Thyroid gland (tissue), 4 donors: ENCODE measurements around the gene TSPAN4. TPM values are rescaled to one million over a fixed set of nuclear protein-coding genes. Genes with fewer than 3 reads are reported as not detected.

Experiments
- DNase-seq, 2 donors: peaks; one replicate each; pipeline ENCODE4 v3.0.0-alpha.2; 2019
- H3K27ac ChIP-seq, 3 donors: fragments of 200-600 bp; sonication (generic); 1 replicate in 2 of 3; 2 replicates in 1 of 3; pipeline ENCODE4 v1.5.1; 2016 to 2019; ENCODE audit warnings: mild to moderate bottlenecking in 1 of 3, moderate library complexity in 1 of 3
- H3K27me3 ChIP-seq: fragments of 200-600 bp; sonication (generic); one replicate; pipeline ENCODE4 v1.5.1; 2019
- H3K36me3 ChIP-seq, 2 donors: fragments of 200-600 bp; sonication (generic); one replicate each; pipeline ENCODE4 v1.5.1; 2016 to 2019
- H3K4me1 ChIP-seq, 2 donors: fragments of 200-600 bp; sonication (generic); one replicate each; pipeline ENCODE4 v1.5.1; 2017 to 2019
- H3K4me3 ChIP-seq, 3 donors: fragments of 200-600 bp; sonication (generic); replicated peaks in 1 of 3; 1 replicate in 2 of 3; 2 replicates in 1 of 3; pipeline ENCODE4 v1.5.1; 2016; ENCODE audit warnings: mild to moderate bottlenecking in 1 of 3
- H3K9me3 ChIP-seq: fragments of 200-600 bp; sonication (generic); one replicate; pipeline ENCODE4 v1.5.1; 2017
- CTCF ChIP-seq, 6 experiments: fragments of 200-600 bp in 3 of 6; fragments of 450-650 bp in 3 of 6; sonication (generic) in 3 of 6; IDR thresholded peaks; one replicate each; pipeline ENCODE4 v1.5.1; 2016 to 2019; ENCODE audit warnings: antibody characterized with exemption in 6 of 6, mild to moderate bottlenecking in 2 of 6, inconsistent platforms in 1 of 6, moderate library complexity in 1 of 6
- POLR2A ChIP-seq, 2 donors: fragments of 450-650 bp; IDR thresholded peaks; one replicate each; pipeline ENCODE4 v1.6.1; 2017; ENCODE audit warnings: antibody characterized with exemption in 2 of 2, mild to moderate bottlenecking in 2 of 2, moderate library complexity in 1 of 2
- WGBS, 2 donors: methylation state at CpG; one replicate each; pipeline ENCODE4 v1.1.5; 2017; 5-methylcytosine and 5-hydroxymethylcytosine counted together
- intact Hi-C: fragments of 100-400 bp; cut with DNase I; formaldehyde crosslinking; loops from one replicate; pipeline ENCODE4 v1.15.1; 2023
- total RNA-seq, 4 donors: library from RNA; depleted of rRNA; stranded (reverse); fragments of >200 nt; gene quantifications; one replicate each; pipeline ENCODE4 v1.2.3, GENCODE V29; 2016

The TSPAN4 gene
- total RNA-seq, 4 donors from 2014 or later, result 86.1 to 127 (median 107) TPM

GRCh38 chr11:819943-820649 lies 22.6 kb upstream of the TSPAN4 start:
- TF ChIP-seq POLR2A (IDR thresholded peaks at IDR 0.05), result peak in 1 of 2 donors; percentile 36
- no peak for TF ChIP-seq CTCF (IDR thresholded peaks at IDR 0.05)
- H3K4me3 ChIP-seq, result peak overlapping the region; percentile 38 to 100 (median 89)
- H3K4me1 ChIP-seq, result peaks cover 21 to 24% of the 10 kb centered on the region in 2 donors
- intact Hi-C loops, result loop anchor here (10.0 kb wide), 1 partner anchor 95 kb away; the partner anchor contains the start of gene CHID1
- H3K27ac ChIP-seq, result peak overlapping the region; percentile 78 to 99 (median 98)
- peaks cover 25 to 30% of the 10 kb centered on the region in 2 donors for H3K36me3 ChIP-seq
- peak; percentile 98 for DNase-seq
- WGBS, 2 donors, result 0 to 2% methylated on average over 1 to 19 of the region's 47 CpGs
- H3K27me3 ChIP-seq, result no peaks in the 10 kb centered on the region
- H3K9me3 ChIP-seq, result no peaks in the 10 kb centered on the region

GRCh38 chr11:820655-821511 lies 21.8 kb upstream of the TSPAN4 start:
- Histone ChIP-seq H3K36me3 (peaks cover 28 to 36% of the 10 kb centered on the region in 2 donors), H3K9me3 (no peaks in the 10 kb centered on the region), H3K27ac (peak overlapping the region in 2 of 3 donors; percentile 78 to 98), H3K4me1 (peaks cover 21 to 24% of the 10 kb centered on the region in 2 donors), H3K4me3 (peak overlapping the region in 2 of 3 donors; percentile 38 to 89), H3K27me3 (no peaks in the 10 kb centered on the region)
- TF ChIP-seq CTCF (IDR thresholded peaks at IDR 0.05) (no peak), POLR2A (IDR thresholded peaks at IDR 0.05) (no peak)
- intact Hi-C loops, result loop anchor here (10.0 kb wide), 1 partner anchor 94 kb away; the partner anchor contains the start of gene CHID1
- WGBS, 2 donors, result 41 to 60% methylated on average over 8 to 11 of the region's 11 CpGs
- peak; percentile 69 to 81 for DNase-seq

- 69 to 82% methylated on average over 14 to 22 of the region's 22 CpGs for WGBS, 2 donors
- Histone ChIP-seq H3K27me3 (no peaks in the 10 kb centered on the region), H3K4me3 (peak overlapping the region in 1 of 3 donors; percentile 89), H3K27ac (peak overlapping the region in 1 of 3 donors; percentile 78), H3K36me3 (peaks cover 28 to 36% of the 10 kb centered on the region in 2 donors), H3K4me1 (peaks cover 25 to 30% of the 10 kb centered on the region in 2 donors), H3K9me3 (no peaks in the 10 kb centered on the region)
- no peak for DNase-seq
- TF ChIP-seq CTCF (IDR thresholded peaks at IDR 0.05), result no peak
- no peak for TF ChIP-seq POLR2A (IDR thresholded peaks at IDR 0.05)
- intact Hi-C loops, result loop anchor here (10.0 kb wide), 1 partner anchor 93 kb away; the partner anchor contains the start of gene CHID1
These were observed 20.9 kb upstream of the TSPAN4 start for GRCh38 chr11:821512-822371.

- no peak for TF ChIP-seq POLR2A (IDR thresholded peaks at IDR 0.05)
- TF ChIP-seq CTCF (IDR thresholded peaks at IDR 0.05), result no peak
- intact Hi-C loops, result loop anchor here (10.0 kb wide), 1 partner anchor 91 kb away; the partner anchor contains the start of gene CHID1
- no peaks in the 10 kb centered on the region for H3K9me3 ChIP-seq
- peaks cover 36 to 44% of the 10 kb centered on the region in 2 donors for H3K4me1 ChIP-seq
- H3K27me3 ChIP-seq, result no peaks in the 10 kb centered on the region
- H3K27ac ChIP-seq, result no peak overlapping the region
- 87 to 94% methylated on average over 15 to 37 of the region's 53 CpGs for WGBS, 2 donors
- H3K36me3 ChIP-seq, result peaks cover 28 to 36% of the 10 kb centered on the region in 2 donors
- DNase-seq, result no peak
- no peak overlapping the region for H3K4me3 ChIP-seq
These were observed 19.0 kb upstream of the TSPAN4 start for GRCh38 chr11:823441-824291.
